Hepatocyte (in vitro differentiated cells): Measurements from ENCODE around the gene OSBPL3.

Experiments used
- CTCF ChIP-seq: fragments of 200-600 bp; sonication (generic); IDR thresholded peaks from 2 replicates; pipeline ENCODE4 v1.5.1; 2016; ENCODE audit warnings: antibody characterized with exemption, mild to moderate bottlenecking; ENCODE audit not compliant: poor library complexity
- EZH2 ChIP-seq: fragments of 200-600 bp; sonication (generic); IDR thresholded peaks from 2 replicates; pipeline ENCODE4 v1.6.1; 2016; ENCODE audit warnings: antibody characterized with exemption, mild to moderate bottlenecking, borderline replicate concordance
- EZH2phosphoT487 ChIP-seq: fragments of 200-600 bp; sonication (generic); IDR thresholded peaks from one replicate; pipeline ENCODE4 v1.6.1; 2018; ENCODE audit warnings: antibody characterized with exemption, mild to moderate bottlenecking, low read depth, moderate library complexity; ENCODE audit not compliant: unreplicated experiment, severe bottlenecking

GRCh38 chr7:25002786-25003185 lies 22.8 kb upstream of the OSBPL3 start:
- TF ChIP-seq CTCF (no peak), EZH2 (no peak), EZH2phosphoT487 (no peak)
